GM19438 (cell line): ENCODE data around the gene KIAA1210.
"Not testable (repeated sequence)": the region's sequence is repeated elsewhere in the genome, so short reads cannot be mapped to it uniquely, and the experiment has no call there.

ENCODE experiments used
- ATAC-seq: cut with Tn5 transposase; IDR thresholded peaks from one replicate; pipeline ENCODE4 v1.9.1; 2021; ENCODE audit warnings: low read depth; ENCODE audit not compliant: unreplicated experiment

Gene KIAA1210

DNA sequence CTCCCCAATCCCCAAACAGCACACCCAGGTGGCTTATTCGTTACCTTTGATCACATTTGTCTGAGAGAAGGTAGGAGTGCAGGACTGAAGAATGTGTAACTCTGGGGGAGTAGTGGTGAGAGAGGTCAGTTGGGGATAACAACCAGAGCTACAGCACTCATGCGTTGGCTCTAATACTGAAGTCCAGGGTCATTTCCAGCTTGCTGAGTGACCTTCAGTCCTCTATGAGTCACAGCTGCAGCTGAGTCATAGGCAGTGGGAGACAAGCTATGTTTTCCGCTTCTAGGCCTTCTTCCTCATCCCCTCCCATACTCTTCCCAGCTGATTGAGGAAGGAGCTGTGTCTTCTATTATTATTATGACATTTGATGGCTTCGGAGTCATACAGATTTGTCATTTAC lies 86.4 kb downstream of the KIAA1210 start:
- no peak for ATAC-seq

DNA sequence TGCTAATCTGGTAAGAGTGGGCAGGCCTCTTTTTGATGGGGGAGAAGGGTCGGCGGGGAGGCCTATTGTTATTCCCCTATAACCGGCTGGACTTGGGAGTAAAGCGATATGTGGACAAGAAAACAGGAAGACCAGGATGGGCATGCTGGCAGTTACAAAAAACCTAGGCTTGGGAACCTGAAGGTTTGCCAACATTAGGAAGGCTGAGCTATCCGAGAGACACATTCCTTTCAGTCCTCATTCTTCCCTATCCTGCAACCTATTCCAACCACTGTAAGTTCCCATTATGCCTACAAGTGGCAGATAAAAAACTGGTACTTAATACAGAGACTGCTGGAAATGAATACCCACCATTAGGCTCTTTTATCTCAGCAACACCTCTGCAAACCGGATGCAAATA lies 87.2 kb downstream of the KIAA1210 start:
- no peak for ATAC-seq

DNA sequence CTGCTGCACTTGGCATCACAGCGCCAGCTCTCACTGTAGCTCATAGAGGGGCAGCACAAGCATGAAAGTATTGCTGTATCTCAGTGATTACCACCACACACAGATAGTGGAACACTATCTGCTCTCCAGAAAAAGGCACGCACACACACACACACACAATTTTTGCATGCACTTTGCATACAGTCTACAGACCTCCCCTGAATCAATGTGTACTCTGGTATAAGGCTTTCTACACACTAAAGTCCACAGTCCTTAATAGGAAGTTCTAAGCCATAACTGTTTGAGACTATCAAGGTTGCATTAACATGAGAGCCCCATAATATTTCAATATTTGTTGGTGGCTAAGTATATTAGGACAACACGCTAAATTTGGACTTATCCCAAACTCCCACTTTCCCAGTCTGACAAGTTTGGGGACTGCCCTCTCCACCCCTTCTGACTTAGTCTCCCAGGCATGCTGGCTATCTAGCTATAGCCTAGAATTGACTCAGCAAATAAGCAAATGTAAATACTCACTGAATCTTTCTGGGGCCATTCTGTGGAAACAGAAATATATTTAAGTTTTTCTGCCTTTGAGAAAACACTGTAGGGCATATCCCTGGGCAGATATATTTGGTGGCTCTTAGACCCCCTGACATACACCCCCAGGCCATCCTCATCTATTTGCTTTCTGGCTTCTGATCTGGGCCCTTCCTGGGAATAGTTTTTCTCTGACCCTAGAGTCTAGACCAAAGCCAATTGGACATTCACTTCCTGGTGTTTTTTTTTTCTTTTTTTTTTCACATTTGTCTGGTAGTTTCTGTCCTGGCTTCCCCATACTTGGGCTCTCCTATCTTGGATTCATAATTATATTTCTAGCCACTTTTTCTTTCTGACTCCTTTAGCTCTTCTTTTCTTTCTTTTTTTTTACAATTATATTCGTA lies 91.2 kb downstream of the KIAA1210 start:
- no peak for ATAC-seq

DNA sequence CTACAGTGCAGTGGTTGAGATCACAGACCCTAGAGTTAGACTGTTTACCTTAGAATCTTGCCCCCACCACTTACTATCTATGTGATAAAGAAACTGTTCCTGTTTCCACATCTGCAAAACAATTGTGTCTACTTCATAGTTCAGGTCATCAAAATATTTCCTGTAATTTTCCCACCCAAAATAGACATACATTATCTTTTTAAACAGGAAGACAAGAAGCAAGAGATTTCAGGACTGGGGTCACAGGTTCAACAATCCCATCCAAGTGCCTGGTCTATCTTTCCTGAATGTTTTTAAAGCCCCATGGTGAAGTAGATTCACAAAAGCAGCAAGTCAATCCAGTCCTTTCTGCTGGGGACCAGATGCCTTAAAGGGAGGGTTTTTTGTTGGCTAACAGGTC lies 96.6 kb downstream of the KIAA1210 start:
- no peak for ATAC-seq

DNA sequence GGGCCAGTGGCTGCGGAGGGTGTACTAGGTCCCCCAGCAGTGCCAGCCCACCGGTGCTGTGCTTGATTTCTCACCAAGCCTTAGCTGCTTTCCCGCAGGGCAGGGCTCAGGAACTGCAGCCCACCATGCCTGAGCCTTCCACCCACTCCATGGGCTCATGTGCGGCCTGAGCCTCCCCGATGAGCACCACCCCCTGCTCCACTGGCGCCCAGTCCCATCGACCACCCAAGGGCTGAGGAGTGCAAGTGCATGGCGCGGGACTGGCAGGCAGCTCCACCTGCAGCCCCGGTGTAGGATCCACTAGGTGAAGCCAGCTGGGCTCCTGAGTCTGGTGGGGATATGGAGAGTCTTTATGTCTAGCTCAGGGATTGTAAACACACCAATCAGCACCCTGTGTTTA lies 98.0 kb downstream of the KIAA1210 start:
- ATAC-seq, result not testable (repeated sequence)

DNA sequence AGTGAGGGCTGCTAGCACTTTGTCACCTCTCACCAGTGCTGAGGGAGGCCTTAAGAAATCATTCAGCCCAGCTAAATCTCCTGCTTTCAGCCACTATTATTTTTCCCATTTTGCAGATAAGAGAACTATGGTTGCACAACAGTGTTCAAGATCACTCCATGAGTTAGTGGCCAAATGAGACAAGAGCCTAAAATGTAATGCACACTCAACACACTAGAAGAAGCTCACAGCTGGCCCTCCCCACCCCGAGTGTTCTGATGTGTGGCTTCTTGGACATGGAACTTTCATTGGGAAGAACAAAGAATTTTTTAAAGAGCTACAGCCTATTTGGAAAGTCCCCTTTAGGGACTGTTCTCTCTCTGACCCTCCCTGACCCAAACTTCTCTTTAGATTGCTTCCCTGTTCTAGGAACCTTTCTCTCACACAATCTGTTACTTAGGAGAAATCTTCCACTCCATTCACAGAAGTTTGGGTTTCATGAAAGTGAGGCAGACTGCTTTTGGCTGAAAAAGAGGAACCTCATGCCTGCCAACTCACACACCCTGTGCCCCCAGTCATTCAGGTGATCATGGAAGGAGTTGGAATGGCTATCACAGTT lies 98.8 kb downstream of the KIAA1210 start:
- no peak for ATAC-seq
